GM23338 (cell line): Measurements from ENCODE around the gene PP2D1. TPM values are rescaled to one million over a fixed set of nuclear protein-coding genes. Genes with fewer than 3 reads are reported as not detected.
A peak's percentile ranks its signal among the peaks of the same experiment; 100 is the strongest.

Source experiments
- ATAC-seq: fragments of 200-7000 bp; cut with Tn5 transposase; 3 replicates; pipeline ENCODE4 v1.9.1; 2020
- DNase-seq: peaks from one replicate; pipeline ENCODE4 v3.0.0-alpha.2; 2015; ENCODE audit warnings: low spot score
- H2AFZ ChIP-seq: fragments of 200-600 bp; sonication (generic); 2 replicates; pipeline ENCODE4 v1.8.0; 2016; ENCODE audit warnings: antibody characterized with exemption, mild to moderate bottlenecking, moderate library complexity
- H3F3A ChIP-seq: fragments of 200-600 bp; sonication (generic); replicated peaks from 2 replicates; pipeline ENCODE4 v1.8.0; 2017; ENCODE audit warnings: antibody characterized with exemption, mixed run types, low read depth
- H3K27ac ChIP-seq: fragments of 200-600 bp; sonication (generic); 2 replicates; pipeline ENCODE4 v1.6.1; 2016; ENCODE audit warnings: low read depth
- H3K27me3 ChIP-seq: fragments of 200-600 bp; sonication (generic); 2 replicates; pipeline ENCODE4 v1.8.0; 2016; ENCODE audit warnings: mild to moderate bottlenecking, mixed run types, moderate library complexity; ENCODE audit not compliant: insufficient read depth
- H3K36me3 ChIP-seq: fragments of 200-600 bp; sonication (generic); 2 replicates; pipeline ENCODE4 v1.8.0; 2016; ENCODE audit warnings: mild to moderate bottlenecking; ENCODE audit not compliant: insufficient read depth
- H3K4me1 ChIP-seq: fragments of 200-600 bp; sonication (generic); 2 replicates; pipeline ENCODE4 v1.8.0; 2016; ENCODE audit warnings: mild to moderate bottlenecking, moderate library complexity; ENCODE audit not compliant: insufficient read depth
- H3K4me2 ChIP-seq: fragments of 200-600 bp; sonication (generic); 2 replicates; pipeline ENCODE4 v1.7.1; 2017; ENCODE audit warnings: mixed run types
- H3K4me3 ChIP-seq: fragments of 200-600 bp; sonication (generic); 2 replicates; pipeline ENCODE4 v1.6.1; 2016; ENCODE audit warnings: mixed run types
- H3K79me2 ChIP-seq: fragments of 200-600 bp; sonication (generic); replicated peaks from 2 replicates; pipeline ENCODE4 v1.8.0; 2017; ENCODE audit warnings: mild to moderate bottlenecking; ENCODE audit not compliant: insufficient read depth
- H3K9me2 ChIP-seq: fragments of 200-600 bp; sonication (generic); 2 replicates; pipeline ENCODE4 v1.8.0; 2017; ENCODE audit not compliant: insufficient read depth
- H4K20me1 ChIP-seq: fragments of 200-600 bp; sonication (generic); replicated peaks from 2 replicates; pipeline ENCODE4 v1.8.0; 2017; ENCODE audit warnings: mild to moderate bottlenecking; ENCODE audit not compliant: insufficient read depth
- H3K27ac Mint-ChIP-seq: 2 replicates; pipeline ENCODE4 v1.8.0; 2020; ENCODE audit warnings: inconsistent platforms, mild to moderate bottlenecking, moderate library complexity, mixed read lengths
- H3K27me3 Mint-ChIP-seq: 3 replicates; pipeline ENCODE4 v1.8.0; 2022; ENCODE audit warnings: low read depth, mild to moderate bottlenecking, moderate library complexity, mixed read lengths, inconsistent platforms; ENCODE audit not compliant: insufficient read depth, poor library complexity
- H3K36me3 Mint-ChIP-seq: 3 replicates; pipeline ENCODE4 v1.8.0; 2021; ENCODE audit warnings: low read depth, mild to moderate bottlenecking, inconsistent platforms, moderate library complexity, mixed read lengths
- H3K4me1 Mint-ChIP-seq: 3 replicates; pipeline ENCODE4 v1.8.0; 2020; ENCODE audit warnings: mild to moderate bottlenecking, inconsistent platforms, mixed read lengths
- H3K4me3 Mint-ChIP-seq: 3 replicates; pipeline ENCODE4 v1.8.0; 2021; ENCODE audit warnings: moderate library complexity, mild to moderate bottlenecking, inconsistent platforms, mixed read lengths
- H3K9me3 Mint-ChIP-seq: 3 replicates; pipeline ENCODE4 v1.8.0; 2020; ENCODE audit warnings: moderate library complexity, mild to moderate bottlenecking, inconsistent platforms, mixed read lengths
- CREB1 ChIP-seq: fragments of 250-450 bp; sonication (Bioruptor Pico); IDR thresholded peaks from 2 replicates; pipeline ENCODE4 v1.5.0; 2020; ENCODE audit warnings: low read depth, mild to moderate bottlenecking, moderate library complexity
- CTCF ChIP-seq, 2 experiments: fragments of 200-600 bp in 1 of 2; sonication (generic) in 1 of 2; conservative IDR thresholded peaks; 2 replicates each; pipeline versions ENCODE4 v1.5.1 to v1.6.1; 2016 to 2017; ENCODE audit warnings: antibody characterized with exemption in 2 of 2, low read depth in 2 of 2, mild to moderate bottlenecking in 2 of 2, moderate library complexity in 1 of 2
- ETS1 ChIP-seq: IDR thresholded peaks from 2 replicates; pipeline ENCODE4 v1.6.1; 2016; ENCODE audit warnings: antibody characterized with exemption
- STAT1 ChIP-seq: IDR thresholded peaks from one replicate; pipeline ENCODE4 v1.6.1; 2016; ENCODE audit warnings: antibody characterized with exemption; ENCODE audit not compliant: unreplicated experiment
- polyA plus RNA-seq: library from polyadenylated mRNA; unstranded; fragments of >200 nt; fragmentation: Nextera tagmentation; extraction: Ambion mirVana; gene quantifications from 2 replicates; pipeline ENCODE4 v1.2.1, GENCODE V29; 2016
- total RNA-seq: library from RNA; depleted of rRNA; stranded (reverse); fragments of >200 nt; shearing (Covaris generic); gene quantifications from 2 replicates; pipeline ENCODE4 v1.2.3, GENCODE V29; 2014

PP2D1 gene
- total and polyA plus RNA-seq, 2 experiments from 2014 or later: 0.40 TPM; not detected in 1

DNA sequence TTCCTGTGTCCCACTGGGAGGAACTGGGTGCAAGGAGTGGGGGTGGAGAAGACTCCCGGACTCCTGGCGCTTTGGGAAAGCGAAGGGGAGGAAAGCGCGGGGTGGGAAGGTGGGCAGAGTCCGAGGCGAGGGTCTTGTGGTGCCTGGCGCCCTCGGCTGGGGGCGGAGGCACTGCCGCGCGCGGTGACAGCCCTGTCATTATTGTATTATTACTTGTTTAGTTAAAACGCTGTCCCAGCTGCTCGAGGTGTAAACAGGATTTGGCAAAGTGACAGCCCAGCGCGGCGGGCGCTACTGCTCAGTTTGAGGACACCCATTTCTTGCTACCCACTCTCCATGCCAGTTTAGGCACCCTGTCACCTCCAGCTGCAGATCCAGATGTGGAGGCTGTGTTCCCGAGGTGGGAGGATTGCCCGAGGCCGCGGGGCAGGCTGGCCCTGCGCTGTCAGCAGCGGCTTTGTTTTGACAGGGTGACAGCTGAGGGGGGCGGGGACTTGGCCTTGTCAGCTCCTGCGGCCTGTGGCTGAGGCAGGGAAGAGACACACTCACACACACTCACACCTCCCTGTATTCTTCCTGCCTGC, 29.2 kb upstream of the PP2D1 start:
- Histone ChIP-seq H3K27me3 (peaks cover 29% of the 10 kb centered on the region), H3K4me2 (peak overlapping the region; percentile 96), H3K79me2 (no peaks in the 10 kb centered on the region), H3K4me3 (peak overlapping the region; percentile 84), H3F3A (peaks cover 8% of the 10 kb centered on the region), H3K36me3 (no peaks in the 10 kb centered on the region), H3K4me1 (peaks cover 14% of the 10 kb centered on the region), H3K27ac (no peak overlapping the region), H4K20me1 (no peaks in the 10 kb centered on the region; the same call in 1 of the 2 replicates), H2AFZ (peak overlapping the region; percentile 90), H3K9me2 (no peaks in the 10 kb centered on the region)
- Mint-ChIP-seq H3K27ac (no peak overlapping the region), H3K27me3 (peaks cover 19% of the 10 kb centered on the region), H3K36me3 (no peaks in the 10 kb centered on the region; the same call in 2 of the 3 replicates), H3K4me1 (peaks cover 16% of the 10 kb centered on the region), H3K4me3 (peak overlapping the region; percentile 89), H3K9me3 (no peaks in the 10 kb centered on the region; the same call in 2 of the 3 replicates)
- DNase-seq: peak; percentile 70
- ATAC-seq: peak; percentile 62
- TF ChIP-seq ETS1 (no peak), CTCF (conservative IDR thresholded peaks at IDR 0.05; ENCODE audit: low read depth in 2 of 2) (peak in 1 of 2 experiments; percentile 38; a peak in 2 of 4 replicates), STAT1 (no peak)

DNA sequence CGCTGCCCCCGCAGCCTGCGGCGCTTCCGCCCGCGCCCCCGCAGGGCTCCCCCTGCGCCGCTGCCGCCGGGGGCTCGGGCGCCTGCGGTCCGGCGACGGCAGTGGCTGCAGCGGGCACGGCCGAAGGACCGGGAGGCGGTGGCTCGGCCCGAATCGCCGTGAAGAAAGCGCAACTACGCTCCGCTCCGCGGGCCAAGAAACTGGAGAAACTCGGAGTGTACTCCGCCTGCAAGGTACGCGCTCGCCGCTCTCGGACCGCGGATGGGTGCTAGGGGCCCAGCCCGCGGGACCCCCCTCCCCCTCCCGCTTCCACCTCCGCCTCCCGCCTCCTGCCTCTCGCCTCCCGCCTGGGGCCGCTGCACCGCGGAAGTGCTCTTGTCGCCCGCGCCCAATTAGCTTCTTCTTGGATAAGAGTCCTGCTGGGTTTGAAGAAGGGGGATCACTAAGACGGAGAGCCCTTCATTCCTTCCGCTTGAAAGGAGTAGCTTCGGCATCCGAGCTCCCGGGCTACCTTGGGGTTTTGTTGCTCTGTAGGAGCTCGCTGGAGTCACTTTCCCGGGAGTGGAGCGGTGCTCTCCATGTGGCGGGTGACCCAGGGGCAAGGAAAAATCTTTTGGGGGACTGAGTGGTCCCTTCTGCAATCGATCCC, 28.6 kb upstream of the PP2D1 start:
- peaks cover 16% of the 10 kb centered on the region for H3K4me1 Mint-ChIP-seq
- DNase-seq (peak; percentile 81), ATAC-seq (peak; percentile 55)
- Histone ChIP-seq H3K4me3 (peak overlapping the region; percentile 84), H3K79me2 (no peaks in the 10 kb centered on the region), H2AFZ (peak overlapping the region; percentile 90), H3K9me2 (no peaks in the 10 kb centered on the region), H3F3A (peaks cover 8% of the 10 kb centered on the region), H3K4me2 (peak overlapping the region; percentile 96), H3K4me1 (peaks cover 14% of the 10 kb centered on the region), H3K36me3 (no peaks in the 10 kb centered on the region), H3K27me3 (peaks cover 29% of the 10 kb centered on the region), H3K27ac (no peak overlapping the region), H4K20me1 (no peaks in the 10 kb centered on the region; the same call in 1 of the 2 replicates)
- H3K36me3 Mint-ChIP-seq: no peaks in the 10 kb centered on the region; the same call in 2 of the 3 replicates
- H3K27ac Mint-ChIP-seq: no peak overlapping the region
- H3K4me3 Mint-ChIP-seq: peak overlapping the region; percentile 89
- no peaks in the 10 kb centered on the region; the same call in 2 of the 3 replicates for H3K9me3 Mint-ChIP-seq
- TF ChIP-seq CREB1 (CRISPR knock-in tag) (no peak), CTCF (conservative IDR thresholded peaks at IDR 0.05; ENCODE audit: low read depth in 2 of 2) (peak in 1 of 2 experiments; percentile 25; a peak in 2 of 4 replicates)
- peaks cover 19% of the 10 kb centered on the region for H3K27me3 Mint-ChIP-seq
